ENCODE measurements around the gene CNTN6. TPM values are rescaled to one million over a fixed set of nuclear protein-coding genes. Genes with fewer than 3 reads are reported as not detected.

Gene CNTN6
- total and polyA plus RNA-seq, 5 experiments from 2014 or later, result not detected

DNA sequence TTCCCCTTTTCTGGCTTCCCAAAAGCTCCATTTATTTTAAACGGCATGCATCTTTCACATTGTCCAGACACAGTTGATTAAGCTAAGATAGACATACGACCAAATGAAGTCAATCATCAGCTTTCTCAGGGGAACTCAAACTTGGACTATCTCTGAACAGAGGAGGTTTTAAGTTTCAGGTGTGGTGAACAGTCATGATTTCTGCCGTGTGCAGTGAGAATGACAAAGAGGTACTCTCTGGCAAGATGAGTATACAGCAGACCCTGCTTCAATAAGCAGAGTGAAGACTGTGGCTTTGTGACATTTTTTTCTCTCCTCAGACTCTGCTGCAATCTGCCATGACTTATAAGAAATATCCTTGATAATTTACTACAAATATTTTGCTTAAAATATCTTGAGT, 307.7 kb downstream of the CNTN6 start:
- Mint-ChIP-seq H3K4me3 (no peak overlapping the region), H3K9me3 (peaks cover 0 to 10% (median 3%) of the 10 kb centered on the region in 9 donors), H3K36me3 (no peaks in the 10 kb centered on the region), H3K27ac (no peak overlapping the region), H3K27me3 (no peaks in the 10 kb centered on the region), H3K4me1 (no peaks in the 10 kb centered on the region)
- DNase-seq (no peak), ATAC-seq (no peak)
- POLR2A ChIA-PET, result no interaction called here

DNA sequence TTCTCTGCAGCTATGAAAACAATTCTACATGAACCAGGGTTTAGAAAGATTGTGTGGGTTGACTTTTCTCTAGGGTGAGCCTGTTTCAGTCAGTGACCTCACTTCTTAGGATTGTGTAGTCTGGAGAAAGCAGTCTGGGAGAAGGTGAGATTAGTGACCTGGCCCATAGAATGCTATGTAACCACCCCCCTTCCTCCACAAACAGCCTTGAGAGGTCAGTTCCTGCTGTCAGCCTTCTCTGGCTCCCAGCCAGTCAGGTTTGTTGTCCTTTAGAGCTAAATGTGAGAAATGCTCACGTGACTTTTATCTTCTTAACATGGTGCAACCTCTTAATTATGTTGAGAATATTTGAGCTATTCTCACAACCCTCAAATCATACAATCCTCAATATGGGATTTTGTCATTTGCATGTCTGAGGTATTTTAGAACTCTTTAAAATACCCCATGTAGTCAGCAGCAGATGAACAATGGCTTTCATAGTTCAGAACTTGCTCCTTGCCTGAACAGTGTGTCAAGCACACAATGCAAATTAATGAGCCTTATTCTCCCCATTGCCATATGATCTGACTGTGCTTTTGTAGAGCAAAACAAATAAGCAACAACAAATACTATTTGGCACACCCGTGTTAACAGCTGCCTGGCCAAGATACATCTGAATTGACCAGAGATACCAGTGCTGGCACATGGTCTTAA, 311.6 kb downstream of the CNTN6 start:
- Mint-ChIP-seq H3K9me3 (peaks cover 0 to 13% (median 6%) of the 10 kb centered on the region in 9 donors), H3K27me3 (no peaks in the 10 kb centered on the region), H3K4me3 (no peak overlapping the region), H3K4me1 (no peaks in the 10 kb centered on the region), H3K36me3 (no peaks in the 10 kb centered on the region), H3K27ac (no peak overlapping the region)
- POLR2A ChIA-PET, result no interaction called here
- no peak for DNase-seq
- ATAC-seq, result no peak

GRCh38 chr3:1406250-1406649, 313.4 kb downstream of the CNTN6 start:
- no peak for ATAC-seq
- DNase-seq, result no peak
- H3K9me3 Mint-ChIP-seq, result peaks cover 0 to 10% (median 6%) of the 10 kb centered on the region in 9 donors
- H3K4me3 Mint-ChIP-seq, result no peak overlapping the region
- POLR2A ChIA-PET, result no interaction called here
- H3K36me3 Mint-ChIP-seq, result no peaks in the 10 kb centered on the region
- H3K27ac Mint-ChIP-seq, result no peak overlapping the region
- no peaks in the 10 kb centered on the region for H3K4me1 Mint-ChIP-seq
- H3K27me3 Mint-ChIP-seq, result no peaks in the 10 kb centered on the region

DNA sequence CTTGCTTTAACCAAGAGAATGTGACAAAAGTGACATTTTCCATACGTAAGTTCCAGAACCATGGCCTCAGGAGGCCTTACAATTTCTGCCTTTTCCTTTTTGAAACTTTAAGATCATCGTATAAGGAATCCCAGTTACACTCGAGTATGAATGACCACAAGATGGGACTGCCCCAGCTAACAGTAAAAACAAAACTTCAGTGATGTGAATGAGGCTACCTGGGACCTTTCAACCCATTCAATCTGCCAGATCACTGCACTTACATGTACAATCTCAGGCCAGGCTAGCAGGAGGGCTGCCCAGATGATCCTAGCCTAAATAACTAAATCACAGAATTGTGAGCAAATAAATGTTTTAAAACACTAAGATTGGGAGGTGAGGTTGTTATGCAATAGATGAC, 328.8 kb downstream of the CNTN6 start:
- Mint-ChIP-seq H3K27ac (no peak overlapping the region), H3K4me3 (no peak overlapping the region), H3K27me3 (no peaks in the 10 kb centered on the region), H3K9me3 (peaks cover 0 to 18% (median 2%) of the 10 kb centered on the region in 9 donors), H3K4me1 (no peaks in the 10 kb centered on the region), H3K36me3 (no peaks in the 10 kb centered on the region)
- DNase-seq (no peak), ATAC-seq (no peak)
- POLR2A ChIA-PET, result no interaction called here

- DNase-seq (no peak), ATAC-seq (no peak)
- Mint-ChIP-seq H3K9me3 (peaks cover 0 to 6% (median 2%) of the 10 kb centered on the region in 9 donors), H3K4me3 (no peak overlapping the region), H3K27me3 (no peaks in the 10 kb centered on the region), H3K36me3 (no peaks in the 10 kb centered on the region), H3K27ac (no peak overlapping the region), H3K4me1 (no peaks in the 10 kb centered on the region)
- POLR2A ChIA-PET, result no interaction called here
Measured at GRCh38 chr3:1423566-1424089, 330.8 kb downstream of the CNTN6 start.

DNA sequence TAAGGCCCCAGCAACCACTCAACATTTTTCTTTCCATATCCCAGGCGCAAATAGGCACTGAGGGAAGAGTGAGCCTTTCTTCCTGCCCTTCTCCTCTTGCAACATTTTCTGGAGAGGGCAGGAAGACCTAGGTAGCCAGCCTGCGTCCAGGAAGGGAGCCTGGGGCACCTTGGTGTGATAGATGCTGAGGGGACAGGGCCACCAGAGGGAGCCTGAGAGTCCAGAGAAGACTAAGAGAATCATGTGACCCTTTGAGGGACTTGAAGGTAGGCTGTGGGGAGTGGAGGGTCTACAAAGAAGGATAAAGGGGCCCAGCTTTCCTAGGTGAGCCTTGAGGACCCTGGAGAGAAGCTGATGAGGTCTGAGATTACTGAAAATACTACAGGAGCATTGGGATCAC, 346.6 kb downstream of the CNTN6 start:
- DNase-seq, result no peak
- no peak for ATAC-seq
- H3K27ac Mint-ChIP-seq, result no peak overlapping the region
- H3K9me3 Mint-ChIP-seq, result peaks cover 0 to 24% (median 6%) of the 10 kb centered on the region in 9 donors
- H3K4me1 Mint-ChIP-seq, result no peaks in the 10 kb centered on the region
- H3K36me3 Mint-ChIP-seq, result no peaks in the 10 kb centered on the region
- no peaks in the 10 kb centered on the region for H3K27me3 Mint-ChIP-seq
- POLR2A ChIA-PET, result no interaction called here
- H3K4me3 Mint-ChIP-seq, result no peak overlapping the region

- POLR2A ChIA-PET, result no interaction called here
- Mint-ChIP-seq H3K27ac (no peak overlapping the region), H3K4me3 (no peak overlapping the region), H3K36me3 (no peaks in the 10 kb centered on the region), H3K9me3 (peaks cover 0 to 21% (median 5%) of the 10 kb centered on the region in 9 donors), H3K27me3 (no peaks in the 10 kb centered on the region), H3K4me1 (no peaks in the 10 kb centered on the region)
- ATAC-seq (no peak), DNase-seq (no peak)
Measured at GRCh38 chr3:1442271-1442670, 349.4 kb downstream of the CNTN6 start.

GRCh38 chr3:1444195-1444594, 351.4 kb downstream of the CNTN6 start:
- Mint-ChIP-seq H3K27ac (no peak overlapping the region), H3K4me1 (no peaks in the 10 kb centered on the region), H3K4me3 (no peak overlapping the region), H3K27me3 (no peaks in the 10 kb centered on the region), H3K36me3 (no peaks in the 10 kb centered on the region), H3K9me3 (peaks cover 0 to 18% (median 3%) of the 10 kb centered on the region in 9 donors)
- ATAC-seq, result no peak
- DNase-seq, result no peak
- POLR2A ChIA-PET, result no interaction called here

GRCh38 chr3:1446531-1446930, 353.7 kb downstream of the CNTN6 start:
- Mint-ChIP-seq H3K27ac (no peak overlapping the region), H3K4me3 (no peak overlapping the region), H3K4me1 (no peaks in the 10 kb centered on the region), H3K36me3 (no peaks in the 10 kb centered on the region), H3K27me3 (no peaks in the 10 kb centered on the region), H3K9me3 (peaks cover 0 to 13% (median 3%) of the 10 kb centered on the region in 9 donors)
- POLR2A ChIA-PET, result no interaction called here
- no peak for DNase-seq
- no peak for ATAC-seq

DNA sequence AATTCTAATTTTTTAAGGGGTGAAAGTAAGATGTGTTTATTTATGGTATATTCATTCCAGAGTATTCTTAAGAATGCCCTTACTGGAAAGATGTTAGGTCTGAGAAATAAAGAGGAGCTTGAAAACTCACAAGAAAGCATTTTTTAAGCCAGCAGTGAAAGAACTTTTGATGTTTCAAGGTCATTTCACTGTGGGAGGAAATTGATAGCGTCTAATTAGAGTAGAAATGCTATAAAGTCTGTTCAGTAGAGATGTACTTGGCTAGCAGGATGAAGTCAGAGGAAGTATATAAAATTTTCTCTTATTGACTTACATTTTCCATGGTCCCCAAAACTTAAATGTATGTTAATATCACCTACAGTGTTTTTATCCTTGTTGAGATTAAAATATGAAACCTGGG, 354.6 kb downstream of the CNTN6 start:
- Mint-ChIP-seq H3K9me3 (peaks cover 0 to 13% (median 4%) of the 10 kb centered on the region in 9 donors), H3K4me3 (no peak overlapping the region), H3K4me1 (no peaks in the 10 kb centered on the region), H3K27me3 (no peaks in the 10 kb centered on the region), H3K36me3 (no peaks in the 10 kb centered on the region), H3K27ac (no peak overlapping the region)
- DNase-seq, result no peak
- ATAC-seq, result no peak
- POLR2A ChIA-PET, result no interaction called here

DNA sequence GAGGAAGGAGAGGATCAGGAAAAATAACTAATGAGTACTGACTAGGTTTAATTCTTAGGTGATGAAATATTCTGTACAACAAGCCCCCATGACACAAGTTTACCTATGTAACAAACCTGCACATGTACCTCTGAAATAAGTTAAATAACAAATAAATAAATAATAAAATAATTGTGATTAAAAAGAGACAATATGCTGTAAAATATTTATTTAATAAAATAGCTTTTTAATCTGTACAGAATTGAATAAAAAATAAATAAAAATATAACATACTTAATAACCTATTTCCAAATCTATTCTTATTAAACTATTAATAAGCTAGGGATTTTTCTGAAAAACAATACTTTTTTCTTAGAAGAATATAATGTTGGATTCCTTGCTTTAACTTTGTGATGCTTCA, 355.6 kb downstream of the CNTN6 start:
- DNase-seq, result no peak
- POLR2A ChIA-PET, result no interaction called here

More for the DNA sequence above, 355.6 kb downstream of the CNTN6 start:
- Mint-ChIP-seq H3K4me1 (no peaks in the 10 kb centered on the region), H3K4me3 (no peak overlapping the region), H3K27ac (no peak overlapping the region), H3K27me3 (no peaks in the 10 kb centered on the region), H3K9me3 (peaks cover 0 to 5% (median 4%) of the 10 kb centered on the region in 9 donors), H3K36me3 (no peaks in the 10 kb centered on the region)
- ATAC-seq, result no peak
